EH (cell line): Measurements from ENCODE around the gene RAB6A.
"Not testable (repeated sequence)": the region's sequence is repeated elsewhere in the genome, so short reads cannot be mapped to it uniquely, and the experiment has no call there.

Experiments
- DNase-seq: peaks from one replicate; pipeline ENCODE4 v3.0.0-alpha.2; 2015; ENCODE audit warnings: low read depth

Gene RAB6A

GRCh38 chr11:73760679-73761402 is at the start of gene RAB6A:
Gene RAB6A (minus strand): TSS chr11:73761074. CDS start chr11:73760635, 439 bp downstream.
- DNase-seq: peak; percentile 100

- DNase-seq: peak; percentile 45
These were observed 49.8 kb upstream of the RAB6A start for GRCh38 chr11:73810637-73811036.

GRCh38 chr11:73808052-73808451 is 47.2 kb upstream of the RAB6A start:
- no peak for DNase-seq

GRCh38 chr11:73804712-73805111 is 43.8 kb upstream of the RAB6A start:
- no peak for DNase-seq

- DNase-seq: no peak
These were observed 40.3 kb upstream of the RAB6A start for GRCh38 chr11:73801136-73801535.

GRCh38 chr11:73800276-73800806 is 39.5 kb upstream of the RAB6A start:
- DNase-seq: peak; percentile 15

- no peak for DNase-seq
These were observed 36.6 kb upstream of the RAB6A start for GRCh38 chr11:73797457-73797856.

- DNase-seq: no peak
These were observed 35.2 kb upstream of the RAB6A start for GRCh38 chr11:73795925-73796632.

GRCh38 chr11:73792584-73792983 is 31.7 kb upstream of the RAB6A start:
- no peak for DNase-seq

- DNase-seq: no peak
These were observed 28.4 kb upstream of the RAB6A start for GRCh38 chr11:73789279-73789670.

- peak; percentile 96 for DNase-seq
These were observed 27.0 kb upstream of the RAB6A start, which contains the start of gene MRPL48 for GRCh38 chr11:73787643-73788558. Gene MRPL48 (plus strand): TSS chr11:73787874. CDS start chr11:73787972, 98 bp downstream.

- no peak for DNase-seq
These were observed 26.3 kb upstream of the RAB6A start for GRCh38 chr11:73787051-73787642.

- not testable (repeated sequence) for DNase-seq
These were observed 24.6 kb upstream of the RAB6A start for GRCh38 chr11:73785467-73785866.

- DNase-seq: no peak
These were observed 23.9 kb upstream of the RAB6A start for GRCh38 chr11:73784734-73785133.

GRCh38 chr11:73784080-73784634 is 23.3 kb upstream of the RAB6A start:
- peak; percentile 37 for DNase-seq

- no peak for DNase-seq
These were observed 22.7 kb upstream of the RAB6A start for GRCh38 chr11:73783483-73784020.

- no peak for DNase-seq
These were observed 20.4 kb upstream of the RAB6A start for GRCh38 chr11:73781303-73781702.

GRCh38 chr11:73779084-73779902 is 18.4 kb upstream of the RAB6A start:
- DNase-seq: peak; percentile 99

- not testable (repeated sequence) for DNase-seq
These were observed 9.9 kb upstream of the RAB6A start for GRCh38 chr11:73770811-73771210.

- DNase-seq: no peak
These were observed 5.9 kb upstream of the RAB6A start for GRCh38 chr11:73766763-73767162.
